Suppressor macrophage (primary cell): Measurements from ENCODE around the gene NASP.

ENCODE experiments used
- DNase-seq, 4 experiments: peaks; one replicate each; pipeline ENCODE4 v3.0.0-alpha.2; 2020 to 2022
- total RNA-seq, 17 experiments: gene quantifications; one replicate each; lab custom pipeline; 2026; ENCODE audit warnings: mixed read lengths in 6 of 17, inconsistent platforms in 3 of 17; lab: John Stamatoyannopoulos, UW

NASP gene
- total RNA-seq: 20.9 to 93.9 (median 51.9) reads per million in 17 experiments

- DNase-seq: peak; percentile 89 to 93 (median 92)
Observed at GRCh38 chr1:45583666-45584350, at the start of gene NASP. NASP (plus strand) TSS chr1:45584041; CDS start chr1:45584147, 106 bp downstream.

- DNase-seq: no peak
Observed at GRCh38 chr1:45535988-45536766, 47.7 kb upstream of the NASP start.

GRCh38 chr1:45536886-45537285 lies 47.0 kb upstream of the NASP start:
- DNase-seq: no peak

- peak in 3 of 4 experiments; percentile 34 to 49 (median 43) for DNase-seq
Observed at GRCh38 chr1:45541193-45541592, 42.6 kb upstream of the NASP start.

- peak; percentile 81 to 92 (median 91) for DNase-seq
Observed at GRCh38 chr1:45542591-45542990, 41.2 kb upstream of the NASP start.

- DNase-seq: peak; percentile 91 to 96 (median 95)
Observed at GRCh38 chr1:45543581-45544417, 40.0 kb upstream of the NASP start.

- DNase-seq: peak; percentile 30 to 45 (median 36)
Observed at GRCh38 chr1:45544530-45544929, 39.3 kb upstream of the NASP start.

GRCh38 chr1:45545019-45545493 lies 38.8 kb upstream of the NASP start:
- DNase-seq: peak; percentile 28 to 58 (median 48)

- DNase-seq: peak in 1 of 4 experiments; percentile 14
Observed at GRCh38 chr1:45545553-45546310, 38.1 kb upstream of the NASP start.

GRCh38 chr1:45550401-45551351 lies 33.2 kb upstream of the NASP start, which contains the start of gene AKR1A1:
AKR1A1 (plus strand) TSS chr1:45550826; CDS start chr1:45561795, 10,969 bp downstream.
- peak; percentile 94 to 97 (median 96) for DNase-seq

- no peak for DNase-seq
Observed at GRCh38 chr1:45551684-45552083, 32.2 kb upstream of the NASP start.

GRCh38 chr1:45552331-45552730 lies 31.5 kb upstream of the NASP start:
- DNase-seq: no peak

- DNase-seq: no peak
Observed at GRCh38 chr1:45554198-45554597, 29.6 kb upstream of the NASP start.

- no peak for DNase-seq
Observed at GRCh38 chr1:45557422-45557944, 26.4 kb upstream of the NASP start.

- no peak for DNase-seq
Observed at GRCh38 chr1:45563843-45564242, 20.0 kb upstream of the NASP start.

- peak; percentile 67 to 82 (median 77) for DNase-seq
Observed at GRCh38 chr1:45566722-45567121, 17.1 kb upstream of the NASP start.

- no peak for DNase-seq
Observed at GRCh38 chr1:45567911-45568310, 15.9 kb upstream of the NASP start.

GRCh38 chr1:45568421-45568820 lies 15.4 kb upstream of the NASP start:
- no peak for DNase-seq

GRCh38 chr1:45569571-45569961 lies 14.3 kb upstream of the NASP start:
- DNase-seq: no peak

- peak; percentile 78 to 83 (median 82) for DNase-seq
Observed at GRCh38 chr1:45569962-45570581, 13.8 kb upstream of the NASP start.
